SH-SY5Y (cell line): Measurements from ENCODE around the gene MACROD2.
A peak's percentile ranks its signal among the peaks of the same experiment; 100 is the strongest.

Source experiments
- GATA2 ChIP-seq: IDR thresholded peaks from 2 replicates; pipeline ENCODE4 v1.6.1; 2011; ENCODE audit warnings: mild to moderate bottlenecking, low read depth, low read length
- GATA3 ChIP-seq: IDR thresholded peaks from 2 replicates; pipeline ENCODE4 v1.6.1; 2011; ENCODE audit warnings: low read depth, mild to moderate bottlenecking, low read length, moderate library complexity

The MACROD2 gene

GRCh38 chr20:14991023-14991422 lies 995.7 kb downstream of the MACROD2 start:
- TF ChIP-seq GATA3 (no peak), GATA2 (no peak)

- TF ChIP-seq GATA3 = no peak
- TF ChIP-seq GATA2 = no peak
These were observed 996.8 kb downstream of the MACROD2 start for GRCh38 chr20:14992153-14992552.

GRCh38 chr20:14992961-14993360 lies 997.6 kb downstream of the MACROD2 start:
- TF ChIP-seq GATA3 (peak; percentile 82), GATA2 (peak; percentile 41; the same call in 1 of the 2 replicates)

- TF ChIP-seq GATA3 (no peak), GATA2 (no peak)
These were observed 1001.8 kb downstream of the MACROD2 start for GRCh38 chr20:14996883-14997672.

- no peak for TF ChIP-seq GATA2
- no peak for TF ChIP-seq GATA3
These were observed 1002.5 kb downstream of the MACROD2 start for GRCh38 chr20:14997791-14998190.

GRCh38 chr20:15005300-15005986 lies 1010.1 kb downstream of the MACROD2 start:
- TF ChIP-seq GATA3 = no peak
- TF ChIP-seq GATA2 = no peak

GRCh38 chr20:15011631-15012030 lies 1016.3 kb downstream of the MACROD2 start:
- TF ChIP-seq GATA3 = no peak
- no peak for TF ChIP-seq GATA2

GRCh38 chr20:15012566-15012965 lies 1017.2 kb downstream of the MACROD2 start:
- TF ChIP-seq GATA3 = no peak
- no peak for TF ChIP-seq GATA2

GRCh38 chr20:15018966-15019365 lies 1023.6 kb downstream of the MACROD2 start:
- TF ChIP-seq GATA2 = no peak
- no peak for TF ChIP-seq GATA3

- no peak for TF ChIP-seq GATA2
- no peak for TF ChIP-seq GATA3
These were observed 1025.5 kb downstream of the MACROD2 start for GRCh38 chr20:15020845-15021244.

- TF ChIP-seq GATA2 (no peak), GATA3 (no peak)
These were observed 1027.6 kb downstream of the MACROD2 start for GRCh38 chr20:15022921-15023320.

- no peak for TF ChIP-seq GATA2
- no peak for TF ChIP-seq GATA3
These were observed 1031.4 kb downstream of the MACROD2 start for GRCh38 chr20:15026759-15027158.

- no peak for TF ChIP-seq GATA2
- no peak for TF ChIP-seq GATA3
These were observed 1035.5 kb downstream of the MACROD2 start for GRCh38 chr20:15030826-15031225.

GRCh38 chr20:15031546-15032351 lies 1036.4 kb downstream of the MACROD2 start:
- TF ChIP-seq GATA2 (no peak), GATA3 (no peak)
